IMR-90 (cell line): ENCODE results near the gene SLC25A21. TPM values are rescaled to one million over a fixed set of nuclear protein-coding genes. Genes with fewer than 3 reads are reported as not detected.

Experiments used
- ATAC-seq: fragments of 200-7000 bp; cut with Tn5 transposase; 2 replicates; pipeline ENCODE4 v1.9.1; 2020; ENCODE audit warnings: low read depth, mild to moderate bottlenecking, moderate library complexity
- BruUV-seq: library from RNA; stranded (reverse); fragments of 400-500 nt; replicated peaks from 2 replicates; lab custom pipeline; 2021; lab: Mats Ljungman, UMichigan
- CTCF ChIA-PET: fragments of 300-600 bp; formaldehyde crosslinking; extraction: SDS; loops from one replicate; lab custom pipeline; 2021; ENCODE audit warnings: antibody characterized with exemption; lab: Yijun Ruan, JAX
- POLR2A ChIA-PET: fragments of 300-600 bp; sonication (Branson Sonifier 250); formaldehyde crosslinking; loops from one replicate; lab custom pipeline; 2022; ENCODE audit warnings: antibody characterized with exemption; ENCODE audit not compliant: unreplicated experiment; lab: Charles Lee
- DNase-seq: peaks from one replicate; pipeline ENCODE4 v3.0.0; 2013
- H2AFZ ChIP-seq: replicated peaks from 2 replicates; pipeline ENCODE3; 2013; ENCODE audit warnings: low read length, mild to moderate bottlenecking; ENCODE audit not compliant: poor library complexity
- H2AK5ac ChIP-seq: 2 replicates; pipeline ENCODE4 v1.6.1; 2013; ENCODE audit warnings: low read depth, low read length, inconsistent platforms
- H2AK9ac ChIP-seq: replicated peaks from 2 replicates; pipeline ENCODE3; 2013; ENCODE audit warnings: mild to moderate bottlenecking, low read depth, low read length, moderate library complexity; ENCODE audit not compliant: poor library complexity
- H2BK120ac ChIP-seq: 2 replicates; pipeline ENCODE4 v1.6.1; 2013; ENCODE audit warnings: low read depth, low read length, inconsistent platforms
- H2BK15ac ChIP-seq: 3 replicates; pipeline ENCODE4 v1.6.1; 2013; ENCODE audit warnings: low read depth, low read length, inconsistent platforms
- H2BK20ac ChIP-seq: 2 replicates; pipeline ENCODE4 v1.6.1; 2013; ENCODE audit warnings: low read depth, mild to moderate bottlenecking, inconsistent platforms, low read length, moderate library complexity
- H2BK5ac ChIP-seq: 2 replicates; pipeline ENCODE4 v1.6.1; 2013; ENCODE audit warnings: mild to moderate bottlenecking, low read depth, low read length, inconsistent platforms; ENCODE audit not compliant: poor library complexity, severe bottlenecking
- H3K14ac ChIP-seq: replicated peaks from 2 replicates; pipeline ENCODE4 v1.6.1; 2013; ENCODE audit warnings: low read depth, low read length, inconsistent platforms
- H3K18ac ChIP-seq: 2 replicates; pipeline ENCODE4 v1.6.1; 2013; ENCODE audit warnings: low read depth, low read length, control low read depth
- H3K23ac ChIP-seq: 2 replicates; pipeline ENCODE4 v1.6.1; 2013; ENCODE audit warnings: low read depth, low read length, inconsistent platforms
- H3K27ac ChIP-seq: 2 replicates; pipeline ENCODE4 v1.5.1; 2013; ENCODE audit warnings: mild to moderate bottlenecking, control low read depth, low read length; ENCODE audit not compliant: insufficient read depth
- H3K27me3 ChIP-seq: 2 replicates; pipeline ENCODE4 v1.6.1; 2013; ENCODE audit warnings: low read length; ENCODE audit not compliant: control insufficient read depth, insufficient read depth
- H3K36me3 ChIP-seq: 2 replicates; pipeline ENCODE4 v1.6.1; 2013; ENCODE audit warnings: low read length, mixed read lengths; ENCODE audit not compliant: control insufficient read depth, insufficient read depth
- H3K4ac ChIP-seq: 2 replicates; pipeline ENCODE4 v1.6.1; 2013; ENCODE audit warnings: low read depth, low read length, inconsistent platforms
- H3K4me1 ChIP-seq: 2 replicates; pipeline ENCODE4 v1.6.1; 2013; ENCODE audit warnings: low read length, mixed read lengths; ENCODE audit not compliant: control insufficient read depth, insufficient read depth
- H3K4me2 ChIP-seq: 2 replicates; pipeline ENCODE4 v1.6.1; 2013; ENCODE audit warnings: low read depth, mild to moderate bottlenecking, control low read depth, low read length, moderate library complexity
- H3K4me3 ChIP-seq: 2 replicates; pipeline ENCODE4 v1.5.1; 2013; ENCODE audit warnings: low read depth, mild to moderate bottlenecking, control low read depth, low read length, moderate library complexity; ENCODE audit not compliant: insufficient read depth
- H3K56ac ChIP-seq: 2 replicates; pipeline ENCODE4 v1.6.1; 2013; ENCODE audit warnings: low read length, inconsistent platforms; ENCODE audit not compliant: insufficient read depth; ENCODE audit errors: extremely low read depth
- H3K79me1 ChIP-seq, 2 experiments: 2 replicates each; pipeline ENCODE4 v1.6.1; 2013; ENCODE audit warnings: low read length in 2 of 2, inconsistent platforms in 1 of 2, low read depth in 1 of 2
- H3K9ac ChIP-seq: 2 replicates; pipeline ENCODE4 v1.6.1; 2013; ENCODE audit warnings: low read depth, low read length, control low read depth
- H3K9me1 ChIP-seq: 2 replicates; pipeline ENCODE4 v1.6.1; 2013; ENCODE audit warnings: low read length, inconsistent platforms; ENCODE audit not compliant: insufficient read depth
- H3K9me3 ChIP-seq: 2 replicates; pipeline ENCODE4 v1.6.1; 2013; ENCODE audit warnings: low read length; ENCODE audit not compliant: control insufficient read depth, insufficient read depth
- H4K20me1 ChIP-seq: 2 replicates; pipeline ENCODE4 v1.6.1; 2013; ENCODE audit warnings: low read length, inconsistent platforms; ENCODE audit not compliant: insufficient read depth
- H4K5ac ChIP-seq: 2 replicates; pipeline ENCODE4 v1.6.1; 2013; ENCODE audit warnings: mild to moderate bottlenecking, low read depth, low read length, control low read depth
- H4K8ac ChIP-seq, 2 experiments: 2 replicates each; pipeline ENCODE4 v1.6.1; 2013; ENCODE audit warnings: low read depth in 2 of 2, low read length in 2 of 2, control low read depth in 1 of 2, inconsistent platforms in 1 of 2
- H4K91ac ChIP-seq: 2 replicates; pipeline ENCODE4 v1.6.1; 2013; ENCODE audit warnings: low read depth, low read length, inconsistent platforms; ENCODE audit not compliant: insufficient read depth
- BHLHE40 ChIP-seq: fragments of 150-350 bp; IDR thresholded peaks from 2 replicates; pipeline ENCODE4 v1.6.1; 2016; ENCODE audit warnings: mild to moderate bottlenecking, low read depth, low read length
- CEBPB ChIP-seq: IDR thresholded peaks from 2 replicates; pipeline ENCODE4 v1.6.1; 2012; ENCODE audit warnings: low read depth, low read length, improper control_type of control experiment
- CHD1 ChIP-seq: IDR thresholded peaks from 2 replicates; pipeline ENCODE4 v1.6.1; 2012; ENCODE audit warnings: low read depth, low read length, improper control_type of control experiment
- CTCF ChIP-seq: conservative IDR thresholded peaks from 2 replicates; pipeline ENCODE4 v1.5.1; 2012; ENCODE audit warnings: mild to moderate bottlenecking, low read depth, low read length, improper control_type of control experiment
- ELK1 ChIP-seq: fragments of 150-350 bp; IDR thresholded peaks from 2 replicates; pipeline ENCODE4 v1.6.1; 2016; ENCODE audit warnings: low read depth, mild to moderate bottlenecking, low read length, moderate library complexity, borderline replicate concordance
- FOS ChIP-seq: fragments of 150-350 bp; IDR thresholded peaks from 2 replicates; pipeline ENCODE4 v1.6.1; 2016; ENCODE audit warnings: low read depth, low read length
- MAFK ChIP-seq: IDR thresholded peaks from 2 replicates; pipeline ENCODE4 v1.6.1; 2012; ENCODE audit warnings: low read depth, low read length, improper control_type of control experiment
- MAZ ChIP-seq: IDR thresholded peaks from 2 replicates; pipeline ENCODE4 v1.6.1; 2012; ENCODE audit warnings: low read depth, mild to moderate bottlenecking, low read length, improper control_type of control experiment, moderate library complexity, borderline replicate concordance
- NFE2L2 ChIP-seq: fragments of 150-350 bp; IDR thresholded peaks from 2 replicates; pipeline ENCODE4 v1.6.1; 2016; ENCODE audit warnings: low read depth, mild to moderate bottlenecking, low read length
- POLR2A ChIP-seq: IDR thresholded peaks from 2 replicates; pipeline ENCODE4 v1.6.1; 2012; ENCODE audit warnings: mild to moderate bottlenecking, low read depth, low read length
- RAD21 ChIP-seq: IDR thresholded peaks from 2 replicates; pipeline ENCODE4 v1.6.1; 2012; ENCODE audit warnings: low read length, improper control_type of control experiment
- RCOR1 ChIP-seq: IDR thresholded peaks from 2 replicates; pipeline ENCODE4 v1.6.1; 2012; ENCODE audit warnings: mild to moderate bottlenecking, low read length, improper control_type of control experiment; ENCODE audit not compliant: insufficient replicate concordance
- SMC3 ChIP-seq: fragments of 150-350 bp; IDR thresholded peaks from 2 replicates; pipeline ENCODE4 v1.6.1; 2016; ENCODE audit warnings: low read depth, mild to moderate bottlenecking, antibody characterized with exemption, low read length, moderate library complexity
- WGBS, 2 experiments: methylation state at CpG; one replicate each; pipeline versions ENCODE4 v1.1.5 to v1.1.7; 2013; ENCODE audit warnings: missing lambda C conversion rate in 2 of 2; ENCODE audit not compliant: insufficient read length in 1 of 2; ENCODE audit errors: extremely low coverage in 2 of 2; 5-methylcytosine and 5-hydroxymethylcytosine counted together
- dilution Hi-C: fragments of 300-500 bp; cut with HindIII; formaldehyde crosslinking; loops from one replicate; pipeline ENCODE4 v1.14.3; 2018; ENCODE audit warnings: low sequenced_read_pairs; ENCODE audit not compliant: unreplicated experiment
- in situ Hi-C: fragments of 300-500 bp; cut with MboI; formaldehyde crosslinking; loops from 3 replicates; pipeline ENCODE4 v1.14.3; 2019; ENCODE audit warnings: low sequenced_read_pairs, inconsistent platforms, mixed read lengths
- intact Hi-C: fragments of 100-400 bp; cut with micrococcal nuclease; formaldehyde crosslinking; loops from 2 replicates; pipeline ENCODE4 v1.10.0; 2022
- polyA plus RNA-seq, 3 experiments: library from polyadenylated mRNA; depleted of rRNA; stranded (reverse); fragments of >200 nt; gene quantifications; 2 replicates each; pipeline ENCODE4 v1.2.3, GENCODE V29; 2012; ENCODE audit warnings: low replicate concordance in 1 of 3
- total RNA-seq: library from RNA; depleted of rRNA; stranded (reverse); fragments of >200 nt; gene quantifications from 2 replicates; pipeline ENCODE4 v1.2.3, GENCODE V29; 2012
- TF ChIP-seq, protein P1 (sequence below): fragments of 150-350 bp; IDR thresholded peaks from 2 replicates; pipeline ENCODE4 v1.6.1; 2017; ENCODE audit warnings: mild to moderate bottlenecking, antibody characterized with exemption, low read length, low read depth

The SLC25A21 gene
- total and polyA plus RNA-seq, 2 of the 4 experiments (the other 2 are of a cell fraction), result 0.62 to 0.90 TPM

DNA sequence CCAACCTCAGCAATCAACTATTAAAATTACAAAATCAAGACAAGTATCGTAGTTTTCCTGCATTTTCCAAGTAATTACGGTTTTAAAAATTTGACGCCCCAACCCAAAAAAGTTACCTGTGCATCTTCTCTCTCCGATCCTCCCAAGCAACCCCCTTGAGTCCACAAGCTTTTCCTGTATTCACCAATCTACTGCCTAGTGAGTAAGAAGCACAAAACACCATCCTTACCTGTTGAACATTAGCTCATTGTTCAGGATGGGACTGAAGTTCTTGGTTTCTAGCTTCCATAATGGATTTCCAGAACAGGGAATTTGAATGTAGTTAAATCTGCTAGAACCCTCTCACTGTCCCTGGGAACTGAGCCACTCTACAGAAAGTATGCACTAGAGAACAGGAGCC, 348.8 kb downstream of the SLC25A21 start:
- H3K27me3 ChIP-seq, result 0 out of 2 replicates have a peak, but pooled peaks cover 1% of the 10 kb centered on the region
- H4K8ac ChIP-seq, result no peak overlapping the region
- H3K9me1 ChIP-seq, result no peaks in the 10 kb centered on the region
- in situ Hi-C loops (no loop called here), dilution Hi-C loops (no loop called here), intact Hi-C loops (no loop called here)
- no peak overlapping the region for H3K56ac ChIP-seq
- no CpG with 5 or more reads among the region's 4 CpGs for WGBS, 2 experiments
- no peaks in the 10 kb centered on the region for H4K20me1 ChIP-seq
- no peaks in the 10 kb centered on the region for H3K36me3 ChIP-seq
- H2BK5ac ChIP-seq, result no peak overlapping the region
- no peak overlapping the region for H2BK120ac ChIP-seq
- no peak overlapping the region for H2AFZ ChIP-seq
- no peak overlapping the region for H3K9ac ChIP-seq
- no peak overlapping the region for H3K27ac ChIP-seq
- ChIA-PET CTCF (no interaction called here), POLR2A (no interaction called here)
- no peak overlapping the region for H3K4me3 ChIP-seq
- H2BK20ac ChIP-seq, result no peak overlapping the region
- no peak overlapping the region for H2AK9ac ChIP-seq
- DNase-seq (no peak), ATAC-seq (no peak)
- H3K4me2 ChIP-seq, result no peak overlapping the region
- H3K14ac ChIP-seq, result no peak overlapping the region
- H3K23ac ChIP-seq, result no peak overlapping the region
- H4K5ac ChIP-seq, result no peak overlapping the region
- H2AK5ac ChIP-seq, result no peak overlapping the region
- no peak overlapping the region for H3K18ac ChIP-seq
- TF ChIP-seq CEBPB (no peak), BHLHE40 (no peak), CHD1 (no peak), RAD21 (no peak), MAFK (no peak), RCOR1 (no peak), POLR2A (no peak), NFE2L2 (no peak), SMC3 (no peak), CTCF (no peak), ELK1 (no peak), MAZ (no peak), FOS (no peak)
- TF ChIP-seq, protein P1, sequence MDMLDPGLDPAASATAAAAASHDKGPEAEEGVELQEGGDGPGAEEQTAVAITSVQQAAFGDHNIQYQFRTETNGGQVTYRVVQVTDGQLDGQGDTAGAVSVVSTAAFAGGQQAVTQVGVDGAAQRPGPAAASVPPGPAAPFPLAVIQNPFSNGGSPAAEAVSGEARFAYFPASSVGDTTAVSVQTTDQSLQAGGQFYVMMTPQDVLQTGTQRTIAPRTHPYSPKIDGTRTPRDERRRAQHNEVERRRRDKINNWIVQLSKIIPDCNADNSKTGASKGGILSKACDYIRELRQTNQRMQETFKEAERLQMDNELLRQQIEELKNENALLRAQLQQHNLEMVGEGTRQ, result no peak
- H4K91ac ChIP-seq, result no peak overlapping the region
- H2BK15ac ChIP-seq, result no peak overlapping the region
- H3K4me1 ChIP-seq, result no peaks in the 10 kb centered on the region
- no peaks in the 10 kb centered on the region for H3K79me1 ChIP-seq
- H3K4ac ChIP-seq, result no peak overlapping the region
- H3K9me3 ChIP-seq, result no peaks in the 10 kb centered on the region
- BruUV-seq, result no TSS peak
